CD4-positive, alpha-beta T cell treated with Interleukin-21 for 1 hour (primary cell): ENCODE measurements around the gene SPART.
"Not testable (repeated sequence)": the region's sequence is repeated elsewhere in the genome, so short reads cannot be mapped to it uniquely, and the experiment has no call there.

Source experiments
- DNase-seq: peaks from one replicate; pipeline ENCODE4 v3.0.0-alpha.2; 2020

SPART gene

DNA sequence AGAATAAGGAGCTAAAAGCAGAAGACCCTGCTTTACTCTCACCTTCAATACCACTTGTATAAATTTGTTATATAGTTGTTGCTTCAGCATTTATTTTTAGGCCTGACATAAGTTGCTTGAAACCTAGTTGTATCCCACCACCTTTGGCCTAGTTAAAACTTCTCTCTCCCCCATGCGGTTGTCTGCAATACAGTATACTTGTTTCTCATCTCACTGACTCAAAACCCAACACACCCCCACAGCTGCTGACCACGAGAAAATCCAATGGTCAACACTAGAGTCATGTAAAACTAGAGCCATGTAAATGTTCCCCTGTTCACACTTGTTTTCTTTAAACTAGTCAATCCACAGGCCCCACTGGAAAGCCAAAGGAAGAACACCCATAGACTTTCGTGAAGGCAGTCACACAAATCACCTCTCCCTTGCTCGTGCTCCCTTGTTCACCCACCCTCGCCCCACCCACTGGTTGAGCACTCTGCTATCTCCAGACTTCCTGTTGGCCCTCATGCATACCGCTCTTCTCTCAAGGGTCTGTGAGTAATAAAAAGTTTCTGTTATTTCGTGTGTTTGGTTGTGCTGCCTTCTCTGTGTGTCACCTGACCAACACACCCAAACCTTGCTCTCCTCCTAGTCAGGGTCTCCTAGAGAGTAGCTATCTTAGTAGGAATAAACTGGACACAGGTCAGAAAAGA is 35.6 kb downstream of the SPART start:
- DNase-seq, result no peak

DNA sequence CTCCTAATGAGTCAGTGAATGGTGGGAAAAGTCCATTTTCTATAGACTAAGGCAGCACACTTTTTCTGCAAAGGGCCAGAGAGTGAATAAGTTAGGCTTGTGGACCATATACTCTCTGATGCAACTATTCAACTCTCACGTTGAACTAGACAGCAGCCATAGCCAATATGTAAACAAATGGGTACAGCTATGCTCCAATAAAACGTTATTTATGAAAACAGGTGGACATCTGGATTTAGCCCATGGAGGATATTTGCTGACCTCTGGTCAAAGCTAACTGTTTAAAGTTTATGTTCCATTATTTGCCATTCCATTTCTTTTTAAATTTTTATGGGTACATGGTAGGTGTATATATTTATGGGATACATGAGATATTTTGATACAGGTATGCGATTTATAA is 43.9 kb downstream of the SPART start:
- DNase-seq, result no peak

DNA sequence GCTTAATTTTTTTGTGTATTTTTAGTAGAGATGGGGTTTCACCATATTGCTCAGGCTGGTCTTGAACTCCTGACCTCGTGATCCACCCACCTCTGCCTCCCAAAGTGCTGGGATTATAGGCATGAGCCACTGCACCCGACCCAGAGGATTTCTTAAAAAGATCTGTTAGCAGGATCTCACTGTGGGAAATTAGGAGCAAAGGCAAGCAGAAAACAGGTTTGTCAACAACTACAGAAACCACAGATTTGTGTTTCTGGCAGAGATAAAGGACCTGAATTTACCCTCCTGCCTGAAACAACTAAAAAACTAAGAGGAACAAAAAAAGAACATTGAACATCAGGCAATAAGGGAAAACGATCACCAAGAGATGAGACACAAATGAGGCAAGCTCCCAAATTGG is 46.7 kb downstream of the SPART start:
- not testable (repeated sequence) for DNase-seq

DNA sequence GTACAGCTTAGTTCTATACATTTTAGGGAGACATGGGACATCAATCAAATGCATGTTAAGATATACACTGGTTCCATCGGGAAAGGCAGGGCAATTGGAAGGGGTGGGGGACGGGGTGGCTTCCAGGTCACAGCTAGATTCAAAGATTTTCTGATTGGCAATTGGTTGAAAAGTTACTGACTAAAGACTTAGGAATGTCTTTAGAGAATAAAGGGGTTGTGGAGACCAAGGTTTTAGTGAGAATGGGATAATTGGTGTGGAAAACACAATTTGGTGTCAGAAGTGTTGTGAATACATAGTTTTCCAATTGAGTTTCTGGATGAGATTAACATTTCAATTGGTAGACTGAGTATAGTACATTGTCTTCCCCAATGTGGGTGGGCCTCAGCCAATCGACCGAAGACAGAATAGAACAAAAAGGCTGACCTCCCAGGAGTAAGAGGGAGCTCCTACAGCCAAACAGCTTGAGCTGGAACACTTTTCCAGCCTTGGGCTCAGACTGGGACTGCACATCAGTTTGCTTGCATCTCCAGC is 47.6 kb downstream of the SPART start:
- DNase-seq, result no peak

DNA sequence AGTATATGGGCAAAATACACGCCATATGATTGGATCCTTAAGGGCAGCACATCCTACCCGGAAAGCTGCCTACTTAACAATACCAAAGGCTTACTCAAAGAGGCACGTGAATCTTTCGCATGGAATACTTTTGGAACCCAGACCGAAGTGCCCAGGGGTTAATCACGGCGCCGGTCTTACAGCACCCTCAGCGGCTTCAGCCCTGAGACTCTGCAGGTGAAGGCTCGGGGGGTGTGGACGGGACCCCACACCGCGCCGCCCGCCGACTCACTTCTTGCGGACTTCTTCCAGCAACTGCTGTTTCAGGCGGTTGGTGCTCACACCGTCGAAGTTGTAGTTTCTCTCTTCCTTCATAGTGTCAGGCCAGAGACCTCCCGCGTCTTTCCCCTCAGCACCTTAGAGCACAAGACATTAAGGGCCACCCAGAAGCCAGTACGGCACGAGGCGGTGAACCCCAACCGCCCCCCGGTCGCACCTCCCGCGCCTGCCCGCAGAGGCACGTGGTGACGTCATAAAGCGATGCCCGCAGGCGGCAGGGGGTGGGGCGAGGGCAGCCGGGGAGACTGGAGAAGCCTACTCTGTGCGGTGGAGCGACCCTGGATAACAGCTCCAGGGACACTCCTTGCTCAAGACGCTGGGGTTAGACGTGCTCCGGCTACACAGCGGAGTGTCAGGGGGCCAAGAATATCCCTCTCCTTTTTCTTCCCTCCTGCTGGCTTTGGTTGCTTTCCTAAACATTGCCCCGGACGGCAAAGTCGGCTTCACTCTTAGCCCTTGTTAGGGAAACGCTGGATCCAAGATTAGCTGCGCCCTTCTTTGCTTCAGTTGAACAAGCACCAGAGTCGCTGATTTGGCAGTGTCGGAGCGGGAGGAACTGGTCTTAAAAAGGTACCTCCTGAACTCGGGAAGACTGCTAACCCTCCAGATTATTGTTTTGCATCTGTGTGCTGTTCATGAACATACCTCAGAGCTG is 48.5 kb downstream of the SPART start, which contains the start of gene CCDC169:
Gene CCDC169, minus strand, starts transcription at position 449 of the 973 bp plus-strand sequence. Its CDS starts 95 bp downstream, at position 354.
- DNase-seq, result peak; percentile 63

DNA sequence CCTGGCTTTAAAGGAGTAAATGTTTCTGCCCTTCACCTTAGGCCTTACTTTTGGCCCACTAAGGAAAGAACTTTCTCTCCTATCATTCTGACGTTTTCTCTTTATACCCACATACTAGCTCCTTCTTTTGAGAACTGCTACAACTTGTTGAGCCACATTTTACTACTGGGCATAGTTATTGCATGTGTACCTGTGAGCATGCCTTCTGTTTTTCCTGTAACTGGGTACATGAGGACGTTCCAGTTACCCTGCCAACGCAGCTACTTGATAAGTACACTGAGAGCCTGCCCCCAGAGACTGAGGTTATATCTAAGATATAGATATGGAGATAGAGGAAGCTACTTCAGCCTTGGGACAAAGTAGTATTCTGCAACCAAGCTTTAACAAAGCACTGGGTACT is 52.1 kb downstream of the SPART start:
- DNase-seq, result no peak

DNA sequence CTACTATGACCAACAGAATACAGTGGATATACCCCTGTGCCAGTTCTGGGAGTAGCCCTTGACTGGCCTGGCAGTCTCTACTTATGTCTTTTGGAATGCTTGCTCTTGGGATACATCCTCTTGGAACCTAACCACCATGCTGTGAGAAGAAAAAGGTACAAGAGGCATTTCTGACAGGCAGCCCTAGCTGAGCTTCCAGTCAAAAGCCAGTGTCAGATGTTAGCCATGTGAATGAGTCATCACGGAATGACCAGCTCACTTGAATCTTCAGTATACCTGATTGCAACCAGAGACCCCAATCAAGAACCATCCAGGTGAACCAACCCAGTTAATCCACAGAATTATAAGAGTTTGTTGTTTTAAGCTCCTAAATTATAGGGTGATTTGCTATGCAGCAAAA is 52.7 kb downstream of the SPART start:
- no peak for DNase-seq

DNA sequence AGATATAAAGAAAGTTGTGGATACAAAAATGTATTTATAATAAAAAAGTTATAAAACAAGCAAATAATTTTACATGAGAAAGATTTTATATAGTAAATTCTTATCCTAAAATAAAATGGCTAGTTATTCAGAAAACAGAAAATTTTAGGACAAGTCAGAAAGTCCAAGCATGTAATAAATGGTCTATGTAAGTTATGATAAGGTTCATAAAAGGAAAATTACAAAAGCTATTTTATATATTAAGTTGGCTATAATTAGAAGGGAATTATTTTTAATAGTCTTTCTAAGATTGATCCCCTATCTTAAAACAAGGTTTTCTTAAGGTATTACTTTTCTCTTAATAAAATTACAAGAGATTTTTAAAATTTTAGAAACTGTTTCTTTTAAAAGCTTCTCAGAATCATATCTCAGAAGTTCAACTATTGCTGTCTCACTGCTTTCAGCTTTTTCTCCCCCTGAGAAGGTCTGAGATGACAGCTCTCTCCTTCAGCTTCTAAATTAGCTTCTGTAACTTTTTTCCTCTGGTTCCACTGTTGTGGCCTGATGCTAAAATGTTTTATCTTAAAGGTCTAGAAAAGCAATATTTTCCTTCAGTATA is 57.3 kb downstream of the SPART start:
- no peak for DNase-seq

DNA sequence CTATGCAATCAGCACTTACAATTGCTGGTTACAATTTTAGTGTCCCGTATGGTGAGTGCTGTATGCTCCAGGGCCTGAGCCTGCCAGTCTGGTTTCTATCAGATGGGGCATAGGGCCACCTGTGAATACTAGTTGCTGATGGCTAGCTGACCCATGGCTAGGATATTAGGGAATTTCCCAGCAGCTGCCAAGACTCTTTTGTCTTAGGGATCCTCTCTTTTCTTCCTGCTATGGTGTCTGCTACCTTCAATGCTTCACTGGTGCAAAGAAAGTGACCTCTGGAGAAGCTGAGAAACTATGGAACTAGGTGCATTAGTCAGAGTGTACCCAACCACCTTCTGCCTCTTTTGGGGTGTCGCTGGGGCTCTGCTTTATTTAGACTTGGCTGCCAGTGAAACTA is 60.2 kb downstream of the SPART start:
- no peak for DNase-seq

DNA sequence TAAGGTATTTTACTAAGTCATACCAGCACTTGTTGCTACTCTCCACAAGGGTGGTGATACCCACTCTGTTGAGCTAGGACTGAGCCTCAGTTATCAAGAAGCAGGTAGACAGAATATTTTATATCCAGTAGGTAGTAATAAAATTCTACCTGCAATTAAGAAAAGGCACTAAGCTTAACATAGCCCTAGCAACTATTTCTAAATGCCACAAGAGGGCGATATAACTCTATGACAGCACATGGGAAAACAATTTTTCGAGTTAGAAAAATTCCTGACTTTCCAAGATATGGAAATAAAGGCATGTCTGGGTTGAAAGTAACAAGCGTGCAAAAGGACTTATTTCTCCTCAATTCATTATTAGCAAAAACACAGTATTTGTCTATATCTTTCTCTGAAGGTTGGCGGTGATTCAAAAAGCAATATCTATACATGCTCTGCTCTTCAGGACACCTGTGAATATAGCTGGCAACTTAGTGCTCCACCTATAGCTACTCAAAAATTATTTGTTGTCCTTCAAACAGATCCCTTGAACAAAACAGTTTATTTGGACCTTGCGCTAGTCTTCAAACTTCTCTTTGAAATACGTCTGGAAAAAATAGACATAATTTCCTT is 63.3 kb downstream of the SPART start:
- peak; percentile 16 for DNase-seq

DNA sequence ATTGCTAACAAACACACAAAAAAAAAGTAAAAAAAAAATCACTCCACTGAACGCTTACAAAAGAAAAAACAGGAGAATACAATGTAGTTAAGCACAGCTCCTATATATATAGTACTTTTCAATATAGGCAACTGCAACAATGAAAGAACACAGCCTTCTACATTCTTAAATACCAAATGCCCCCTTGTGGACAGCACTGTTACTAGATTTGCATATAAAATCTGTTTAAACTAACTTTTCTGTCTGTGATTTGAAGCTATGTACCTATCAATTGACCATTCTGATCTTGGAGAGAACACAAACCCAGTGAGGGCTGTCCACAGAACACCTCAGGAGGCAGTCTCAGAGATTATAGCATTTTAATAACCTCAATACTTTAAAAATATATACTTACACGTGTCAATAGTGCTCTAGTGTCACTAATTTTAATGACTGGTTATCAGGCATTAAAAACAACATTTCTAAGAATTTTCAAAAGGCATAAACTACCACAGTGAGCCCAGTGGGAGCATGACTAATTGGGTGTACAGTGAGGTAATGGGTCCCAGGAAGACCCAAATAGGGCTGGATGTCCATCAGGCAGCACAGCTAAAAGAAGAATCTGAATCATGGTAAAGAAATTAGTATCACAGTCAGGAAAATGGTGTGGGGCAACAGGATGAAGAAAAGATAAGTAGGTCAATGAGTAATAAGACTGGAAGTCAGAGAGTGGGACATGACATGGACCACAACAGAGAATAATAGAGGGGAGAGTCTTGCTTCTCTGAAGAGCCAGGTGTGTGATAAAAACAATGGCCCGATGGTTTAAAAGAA is 70.8 kb downstream of the SPART start:
- DNase-seq, result peak; percentile 13

DNA sequence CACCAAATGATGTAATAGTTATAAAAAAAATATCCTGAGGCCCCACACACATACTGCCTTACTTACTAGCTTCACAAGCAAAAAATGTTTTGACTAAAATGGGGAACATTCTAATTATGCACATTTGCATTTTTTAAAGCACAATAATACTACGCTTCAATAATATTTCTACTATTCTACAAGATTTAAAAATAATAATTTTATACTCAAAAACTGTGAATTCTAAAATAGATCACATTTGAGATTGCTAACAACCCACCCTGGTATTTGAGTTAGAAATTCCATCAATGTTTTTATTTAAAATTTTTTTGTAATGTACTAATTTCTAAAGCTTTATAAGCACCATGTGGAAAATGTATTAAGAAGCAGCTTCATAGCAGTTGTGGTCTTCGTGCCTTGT is 72.8 kb downstream of the SPART start:
- DNase-seq, result no peak

DNA sequence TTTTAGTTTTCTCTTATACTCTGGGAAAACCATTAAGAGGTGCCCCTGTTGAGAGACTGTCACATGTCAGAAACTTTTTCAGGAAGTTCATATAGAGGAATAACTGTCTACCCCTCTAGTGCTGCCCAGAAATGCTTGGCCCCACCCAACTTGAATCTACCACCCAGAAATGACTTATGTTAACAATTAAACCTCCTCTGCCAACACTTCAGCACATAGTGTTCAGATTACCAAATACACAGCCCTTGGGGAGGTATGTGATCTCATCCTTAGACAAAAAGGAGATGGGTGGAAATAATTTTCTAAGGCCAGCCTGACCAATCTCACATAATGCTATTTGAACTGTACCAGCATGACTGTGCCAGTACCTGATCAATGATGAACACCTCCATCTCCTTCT is 84.2 kb downstream of the SPART start:
- no peak for DNase-seq

DNA sequence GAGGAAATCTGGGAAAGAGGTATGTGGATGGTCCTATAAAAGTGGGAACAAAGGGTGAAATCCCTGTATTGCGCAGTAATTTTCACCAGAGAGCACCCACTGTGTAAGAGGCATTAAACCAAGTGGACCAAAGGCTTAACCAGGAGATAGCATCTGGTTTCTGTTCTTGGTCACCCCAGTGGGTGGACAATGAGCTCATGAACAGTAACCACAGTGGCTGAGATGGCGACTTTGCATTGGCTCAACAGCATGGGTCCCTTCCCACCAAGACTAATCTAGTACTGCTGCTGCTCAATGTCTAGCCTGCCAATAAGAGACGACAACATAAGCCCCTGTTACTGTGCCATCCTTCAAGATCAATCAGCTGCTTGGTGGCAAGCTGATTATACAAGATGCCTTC is 85.2 kb downstream of the SPART start:
- no peak for DNase-seq

DNA sequence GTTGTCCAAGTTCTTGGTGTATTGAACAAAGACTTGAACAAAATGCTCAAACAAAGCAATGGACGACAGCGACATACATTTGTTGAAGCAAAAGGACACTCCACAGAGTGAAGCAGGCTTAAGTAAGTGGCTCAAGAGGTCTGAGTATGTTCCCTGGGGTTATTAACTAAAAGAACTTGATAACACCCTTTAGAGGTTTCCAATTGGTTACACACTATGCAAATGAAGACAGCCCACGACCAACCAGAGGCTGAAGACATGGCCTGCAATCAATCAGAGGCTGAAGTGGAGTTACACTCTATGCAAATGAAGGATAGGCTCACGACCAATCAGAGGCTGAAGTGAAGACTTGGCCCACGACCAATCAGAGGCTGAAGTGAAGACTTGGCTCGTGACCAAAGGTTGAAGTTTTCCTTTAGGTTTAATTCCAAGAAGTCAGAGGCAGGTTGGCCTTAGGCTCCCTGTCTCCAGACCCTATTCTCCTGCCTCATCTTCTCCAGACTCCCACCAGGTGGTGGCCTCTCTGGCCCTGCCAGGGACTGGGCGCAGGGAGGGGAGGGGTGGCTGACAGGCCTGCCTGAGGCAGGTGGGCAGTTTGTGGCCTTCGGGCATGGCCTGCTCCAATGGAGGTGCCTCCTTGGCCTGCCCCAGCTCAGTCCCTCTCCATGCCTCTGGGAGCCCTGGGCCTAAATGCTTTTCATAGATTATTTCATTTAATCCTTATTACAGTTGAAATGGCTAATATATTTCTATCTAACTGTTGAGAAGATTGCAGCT is 86.6 kb downstream of the SPART start:
- DNase-seq, result no peak

DNA sequence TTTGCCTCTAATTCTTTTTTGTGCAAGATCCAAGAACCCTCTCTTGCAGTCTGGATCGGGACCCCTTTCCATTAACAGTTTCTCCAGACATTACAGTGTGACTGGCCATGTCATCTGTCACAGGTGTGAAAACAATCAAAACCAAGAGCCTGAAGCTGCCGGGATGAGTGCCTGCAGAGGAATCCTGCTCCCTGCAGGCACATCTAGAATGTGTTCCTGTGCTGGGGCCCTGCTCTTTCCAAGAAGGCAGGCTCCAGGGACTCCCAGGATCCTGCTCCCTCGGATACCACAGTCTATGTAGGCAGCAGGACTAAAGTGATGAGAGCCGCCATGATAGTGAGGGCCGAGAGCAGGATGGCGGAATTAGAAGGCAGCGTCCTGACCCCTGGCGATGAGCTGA is 87.4 kb downstream of the SPART start:
- no peak for DNase-seq
